Sciatic nerve (tissue), 2 donors: ENCODE data around the gene PSME1. TPM values are rescaled to one million over a fixed set of nuclear protein-coding genes. Genes with fewer than 3 reads are reported as not detected.

ENCODE experiments used
- ATAC-seq: fragments of 200-7000 bp; cut with Tn5 transposase; one replicate; pipeline ENCODE4 v1.9.1; 2020; ENCODE audit warnings: mild to moderate bottlenecking, moderate library complexity
- DNase-seq: peaks from one replicate; pipeline ENCODE4 v3.0.0-alpha.2; 2020; ENCODE audit warnings: low spot score
- intact Hi-C: fragments of 100-400 bp; cut with DNase I; formaldehyde crosslinking; loops from one replicate; pipeline ENCODE4 v1.14.2; 2022
- total RNA-seq: library from RNA; stranded (reverse); fragmentation: NEBNext Ultra II Directional; extraction: Animal tissue kit (Norgen Biotek cat#: 25700); gene quantifications from one replicate; pipeline ENCODE4 v1.2.1, GENCODE V29; 2021
- donor health status: DM: no; HTN: no; CAD: no.
- donor health status: DM: no; HTN: no; CAD: no.

PSME1 gene
- total RNA-seq, 1 donor from 2014 or later, result 116 TPM

GRCh38 chr14:24123424-24124417, 12.3 kb upstream of the PSME1 start:
- ATAC-seq, result no peak
- intact Hi-C loops, result no loop called here
- no peak for DNase-seq

GRCh38 chr14:24126939-24127338, 9.1 kb upstream of the PSME1 start:
- intact Hi-C loops, result no loop called here
- ATAC-seq, result no peak

GRCh38 chr14:24127673-24128072, 8.3 kb upstream of the PSME1 start:
- ATAC-seq (no peak), DNase-seq (no peak)
- intact Hi-C loops, result no loop called here

More at GRCh38 chr14:24126939-24127338, 9.1 kb upstream of the PSME1 start:
- no peak for DNase-seq

GRCh38 chr14:24129410-24129998, 6.5 kb upstream of the PSME1 start:
- ATAC-seq (no peak), DNase-seq (no peak)
- intact Hi-C loops, result no loop called here

- DNase-seq (no peak), ATAC-seq (no peak)
- intact Hi-C loops, result no loop called here
Observed at GRCh38 chr14:24130380-24130716, 5.6 kb upstream of the PSME1 start, which contains the start of gene FITM1. Gene FITM1, plus strand, starts transcription at chr14:24130659. Its CDS starts 905 bp downstream, at chr14:24131564.

- intact Hi-C loops, result no loop called here
- ATAC-seq (no peak), DNase-seq (no peak)
Observed at GRCh38 chr14:24130717-24131548, 5.1 kb upstream of the PSME1 start.

- DNase-seq, result no peak
- no peak for ATAC-seq
- intact Hi-C loops, result no loop called here
Observed at GRCh38 chr14:24131549-24131966, 4.4 kb upstream of the PSME1 start.

GRCh38 chr14:24132061-24132685, 3.8 kb upstream of the PSME1 start:
- no peak for ATAC-seq

GRCh38 chr14:24132976-24133375, 3.0 kb upstream of the PSME1 start:
- DNase-seq (no peak), ATAC-seq (no peak)
- intact Hi-C loops, result no loop called here

More at GRCh38 chr14:24132061-24132685, 3.8 kb upstream of the PSME1 start:
- intact Hi-C loops, result no loop called here
- DNase-seq, result no peak

GRCh38 chr14:24133735-24134134, 2.3 kb upstream of the PSME1 start:
- intact Hi-C loops, result no loop called here
- ATAC-seq (no peak), DNase-seq (no peak)

GRCh38 chr14:24135584-24135833, 485 bp upstream of the PSME1 start:
- ATAC-seq, result peak; percentile 0
- DNase-seq, result no peak
- intact Hi-C loops, result no loop called here

GRCh38 chr14:24136684-24137528, 912 bp downstream of the PSME1 start:
- intact Hi-C loops, result no loop called here
- ATAC-seq, result no peak
- DNase-seq, result no peak

- DNase-seq (no peak), ATAC-seq (no peak)
- intact Hi-C loops, result no loop called here
Observed at GRCh38 chr14:24137529-24138395, 1.8 kb downstream of the PSME1 start.

GRCh38 chr14:24138396-24139271, 2.6 kb downstream of the PSME1 start:
- intact Hi-C loops, result no loop called here
- ATAC-seq, result no peak
- DNase-seq, result no peak

GRCh38 chr14:24139272-24139934, 3.4 kb downstream of the PSME1 start:
- intact Hi-C loops, result no loop called here
- ATAC-seq, result no peak

More at GRCh38 chr14:24139272-24139934, 3.4 kb downstream of the PSME1 start:
- DNase-seq, result no peak
